ENCODE results near the gene HLA-DMA.
"Not testable (repeated sequence)": the region's sequence is repeated elsewhere in the genome, so short reads cannot be mapped to it uniquely, and the experiment has no call there.

HLA-DMA gene

DNA sequence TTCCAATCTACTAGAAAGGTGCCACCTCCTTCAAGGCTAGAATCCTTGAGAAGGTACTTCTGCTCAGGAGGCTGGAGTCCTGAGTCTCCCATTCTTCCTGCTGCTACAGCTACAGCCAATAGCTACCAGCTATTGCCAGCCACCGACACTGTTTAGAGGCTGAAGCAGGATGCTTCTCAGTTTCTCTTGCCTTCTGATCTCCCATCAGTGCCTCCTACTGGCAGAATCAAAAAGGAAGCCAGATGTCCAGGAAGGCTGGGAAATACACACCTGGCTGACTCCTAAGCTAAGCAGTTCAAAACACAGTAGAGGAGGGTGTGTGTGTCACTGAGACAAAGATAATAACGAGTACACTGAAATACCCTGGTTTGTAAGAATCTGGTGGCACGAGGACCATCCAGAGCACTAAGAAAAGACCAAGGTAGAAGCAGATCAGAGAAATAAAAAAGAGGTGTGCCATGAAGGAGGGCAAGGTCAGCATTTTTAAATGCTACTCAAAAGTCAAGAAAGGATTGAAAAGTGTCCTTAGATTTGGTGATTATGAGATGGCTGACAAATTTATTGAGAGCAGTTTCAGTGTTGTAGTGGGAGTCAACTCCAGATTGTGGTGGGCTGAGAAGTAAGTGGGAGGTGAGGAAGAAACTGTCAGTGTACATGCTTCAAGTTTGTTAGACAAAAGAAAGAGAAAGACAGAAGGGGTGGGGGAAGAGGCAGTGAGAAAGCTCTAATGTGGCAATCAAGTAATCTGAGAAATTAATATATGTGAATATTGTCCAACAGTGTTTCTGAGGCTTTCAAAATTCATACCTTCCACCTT is 2.3 kb upstream of the HLA-DMA start:
- DNase-seq (ENCODE audit: low spot score) = no peak

DNA sequence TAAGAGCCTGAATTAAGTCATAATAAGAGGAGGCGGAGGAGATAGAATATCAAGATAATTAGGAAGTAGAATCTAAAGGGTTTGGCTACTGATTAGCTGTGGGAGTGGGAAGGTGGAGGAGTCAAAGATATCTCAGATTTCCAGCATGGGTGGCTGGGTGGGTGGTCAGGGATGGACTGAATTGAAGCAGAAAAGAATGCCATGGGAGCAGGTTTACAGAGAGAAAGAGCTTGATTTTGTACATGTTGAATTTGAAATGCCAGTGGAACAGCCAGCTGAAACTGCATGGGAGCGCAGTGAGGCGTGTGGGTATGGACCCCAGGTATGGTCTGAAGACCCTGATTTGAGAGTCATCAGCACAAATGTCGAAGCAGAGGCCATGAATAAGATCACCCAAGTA is 1.4 kb upstream of the HLA-DMA start:
- DNase-seq (ENCODE audit: low spot score) = no peak

DNA sequence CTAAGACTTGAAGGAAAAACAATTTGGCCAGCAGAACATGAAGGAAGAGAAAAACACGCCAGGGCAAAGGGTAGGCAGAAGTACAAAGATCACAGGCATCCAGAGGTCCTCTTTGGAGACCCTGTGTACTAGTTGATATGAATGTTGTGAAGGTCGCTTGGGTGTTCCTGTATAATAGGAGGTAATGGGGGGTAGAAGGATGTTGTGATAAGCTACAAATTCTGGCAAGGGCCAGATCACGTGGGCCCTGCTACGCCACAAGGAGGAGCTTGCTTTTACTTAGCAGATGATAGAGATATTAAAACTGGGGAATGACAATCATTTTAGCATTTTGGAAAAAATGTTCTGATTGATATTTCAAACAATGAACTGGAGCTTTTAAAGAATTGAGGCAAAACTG is 878 bp upstream of the HLA-DMA start:
- DNase-seq (ENCODE audit: low spot score) = no peak

DNA sequence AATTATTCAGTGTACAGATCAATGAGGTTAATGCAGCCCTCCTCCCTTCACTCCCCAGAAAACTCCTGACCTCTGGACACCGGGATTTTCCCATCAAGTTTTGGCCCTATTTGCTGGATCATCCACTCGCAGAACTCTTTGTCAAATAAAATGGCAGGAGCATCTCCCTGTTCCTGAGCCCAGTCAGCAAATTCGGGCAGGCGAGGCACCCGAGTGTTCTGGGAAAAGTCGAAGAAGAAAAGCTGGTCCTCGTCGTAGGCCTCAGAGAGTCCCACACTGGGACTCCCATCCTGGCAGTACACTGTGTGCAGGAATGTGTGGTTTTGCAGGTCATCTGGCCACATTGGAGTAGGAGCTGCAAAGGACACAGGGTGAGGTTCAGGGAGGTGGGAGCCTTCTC is 2.4 kb downstream of the HLA-DMA start:
- no peak for DNase-seq (ENCODE audit: low spot score)

DNA sequence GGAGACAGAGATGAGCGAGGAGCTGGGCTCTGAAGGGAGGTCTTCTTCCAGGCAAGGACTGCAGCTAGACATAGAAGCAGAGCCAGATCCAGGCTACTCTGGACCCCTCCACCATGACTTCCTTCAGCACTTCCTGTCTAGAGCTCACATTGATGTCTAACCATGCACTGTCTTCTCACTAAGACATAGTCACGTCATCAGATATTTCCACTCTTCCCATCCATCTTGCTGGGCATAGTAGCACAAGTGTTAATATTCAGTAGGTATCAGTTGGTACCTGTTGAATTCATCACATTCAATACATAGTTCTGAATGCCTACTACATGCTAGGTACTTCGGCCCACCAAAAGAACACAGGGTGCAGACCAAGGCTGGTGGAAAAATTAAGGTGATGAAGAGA is 2.9 kb downstream of the HLA-DMA start:
- no peak for DNase-seq (ENCODE audit: low spot score)

DNA sequence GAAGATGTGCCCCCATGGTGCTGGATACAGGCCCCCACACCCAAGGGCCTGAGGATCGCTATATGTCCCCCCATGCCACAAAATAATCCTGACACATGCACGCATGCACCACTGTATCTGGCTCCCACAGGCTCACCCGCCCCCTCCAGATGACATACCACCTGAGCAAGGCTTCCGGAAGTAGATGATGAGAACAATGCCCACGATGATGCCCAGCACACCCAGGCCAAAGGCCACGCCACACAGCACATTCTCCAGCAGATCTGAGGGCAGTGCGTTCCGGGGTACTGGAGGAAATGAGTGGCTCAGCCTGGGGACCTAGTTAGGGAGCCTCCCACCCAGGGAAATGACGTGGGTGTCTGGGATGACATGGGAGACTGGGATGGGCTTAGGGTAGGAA is 3.8 kb downstream of the HLA-DMA start:
- DNase-seq (ENCODE audit: low spot score) = no peak

DNA sequence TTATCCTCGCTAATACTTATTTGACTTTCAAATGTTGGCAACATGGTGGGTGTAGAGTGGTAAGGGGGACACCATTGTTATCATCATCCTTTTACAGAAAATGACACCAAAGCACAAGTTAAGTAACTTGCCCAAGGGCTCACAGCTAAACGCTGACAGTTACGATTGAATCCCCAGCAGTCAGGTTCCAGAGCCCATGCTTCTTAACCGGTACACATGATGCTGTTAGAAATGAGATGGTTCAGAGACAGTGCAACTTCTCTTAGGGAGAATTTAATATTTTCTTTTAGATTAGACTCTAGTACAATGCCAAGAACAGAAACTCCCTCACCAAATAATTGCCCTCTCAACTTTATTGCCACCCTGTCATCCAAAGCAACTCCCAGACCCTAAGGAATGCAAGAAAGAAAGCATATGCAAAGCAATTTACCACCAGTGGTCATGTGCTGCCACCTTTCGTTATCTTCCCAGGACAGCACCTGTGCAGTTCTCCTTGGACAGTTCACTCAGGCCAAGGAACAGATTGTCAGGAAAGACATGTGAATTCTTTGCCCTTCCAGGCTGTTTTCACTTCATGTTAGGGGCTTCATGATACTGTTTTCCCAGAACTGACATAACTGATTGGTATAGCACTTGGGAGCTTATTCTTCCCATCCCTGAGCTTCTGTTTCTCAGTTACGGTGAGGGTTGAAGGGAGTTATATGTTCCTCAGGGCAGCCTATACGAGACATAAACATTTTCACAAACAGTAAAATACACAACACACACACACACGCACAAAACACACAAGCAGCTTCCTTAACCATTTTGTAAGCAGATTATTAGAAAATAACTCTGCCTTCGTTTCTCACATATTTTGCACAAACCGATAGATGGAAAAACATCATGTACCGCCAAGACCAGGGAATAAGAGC is 5.1 kb downstream of the HLA-DMA start:
- no peak for DNase-seq (ENCODE audit: low spot score)

DNA sequence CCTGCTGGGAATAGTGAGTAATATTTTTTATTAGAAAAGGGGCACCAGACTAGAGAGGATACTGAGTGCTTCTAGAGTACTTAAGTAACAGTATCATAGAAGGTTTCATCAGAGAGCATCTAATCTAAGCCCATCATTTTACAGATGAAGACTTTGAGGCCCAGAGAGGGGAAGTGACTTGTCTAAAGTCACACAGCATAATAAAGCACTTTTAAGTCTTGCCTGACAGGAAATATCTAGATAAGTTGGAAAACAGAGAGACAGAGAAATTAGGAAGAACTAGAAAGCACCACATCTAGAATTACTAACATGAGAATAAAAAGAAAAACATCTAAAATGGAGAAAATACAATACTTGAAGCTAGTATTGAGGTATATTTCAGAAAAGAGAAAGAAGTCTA is 6.0 kb downstream of the HLA-DMA start:
- DNase-seq (ENCODE audit: low spot score) = no peak

DNA sequence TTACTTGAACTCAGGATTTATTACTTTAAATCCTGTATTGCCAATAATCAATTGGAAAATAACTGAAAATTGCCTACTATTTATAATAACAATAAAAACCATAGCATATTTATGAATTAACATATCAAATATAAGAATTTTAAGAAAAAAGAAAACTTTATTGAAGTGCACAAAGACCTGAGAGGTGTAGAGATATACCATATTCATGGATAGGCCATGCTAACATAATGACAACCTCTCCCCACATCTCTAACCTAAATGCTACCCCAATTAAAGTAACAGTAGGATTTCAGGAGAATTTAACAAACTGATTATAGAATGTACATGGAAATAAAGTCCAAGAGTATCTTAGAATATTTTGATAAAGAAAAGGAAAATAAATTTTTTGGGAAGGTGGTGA is 6.9 kb downstream of the HLA-DMA start:
- no peak for DNase-seq (ENCODE audit: low spot score)

DNA sequence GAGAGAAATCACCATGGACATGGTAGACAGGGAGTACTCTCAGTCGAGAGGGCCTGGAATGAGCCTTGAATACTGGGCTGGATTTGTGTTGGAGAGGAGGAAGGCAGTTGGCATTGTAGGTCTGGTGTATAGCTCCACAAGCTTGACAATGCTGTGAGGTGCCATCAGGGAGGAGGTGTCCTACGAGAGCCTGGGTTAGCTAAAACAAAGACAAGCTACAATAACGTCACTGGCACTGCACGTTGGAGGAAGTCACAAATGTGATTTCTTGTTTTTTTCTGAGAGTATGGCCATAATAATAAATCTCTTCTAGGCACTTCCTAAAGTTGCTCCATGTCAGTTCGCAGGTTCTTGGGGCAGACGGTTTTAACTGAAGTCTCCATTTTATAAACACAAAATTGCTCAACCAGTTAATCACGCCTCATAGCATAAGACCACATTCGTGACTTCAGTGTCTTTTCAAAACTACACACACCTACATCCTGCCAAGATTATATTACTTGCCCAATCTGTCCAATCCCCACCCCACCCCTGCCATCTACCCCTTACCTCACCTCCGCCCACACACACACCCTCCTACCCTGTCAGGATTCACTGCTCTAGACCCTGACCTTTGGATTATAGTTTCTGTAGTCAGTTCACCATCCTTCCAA is 7.7 kb downstream of the HLA-DMA start:
- no peak for DNase-seq (ENCODE audit: low spot score)

DNA sequence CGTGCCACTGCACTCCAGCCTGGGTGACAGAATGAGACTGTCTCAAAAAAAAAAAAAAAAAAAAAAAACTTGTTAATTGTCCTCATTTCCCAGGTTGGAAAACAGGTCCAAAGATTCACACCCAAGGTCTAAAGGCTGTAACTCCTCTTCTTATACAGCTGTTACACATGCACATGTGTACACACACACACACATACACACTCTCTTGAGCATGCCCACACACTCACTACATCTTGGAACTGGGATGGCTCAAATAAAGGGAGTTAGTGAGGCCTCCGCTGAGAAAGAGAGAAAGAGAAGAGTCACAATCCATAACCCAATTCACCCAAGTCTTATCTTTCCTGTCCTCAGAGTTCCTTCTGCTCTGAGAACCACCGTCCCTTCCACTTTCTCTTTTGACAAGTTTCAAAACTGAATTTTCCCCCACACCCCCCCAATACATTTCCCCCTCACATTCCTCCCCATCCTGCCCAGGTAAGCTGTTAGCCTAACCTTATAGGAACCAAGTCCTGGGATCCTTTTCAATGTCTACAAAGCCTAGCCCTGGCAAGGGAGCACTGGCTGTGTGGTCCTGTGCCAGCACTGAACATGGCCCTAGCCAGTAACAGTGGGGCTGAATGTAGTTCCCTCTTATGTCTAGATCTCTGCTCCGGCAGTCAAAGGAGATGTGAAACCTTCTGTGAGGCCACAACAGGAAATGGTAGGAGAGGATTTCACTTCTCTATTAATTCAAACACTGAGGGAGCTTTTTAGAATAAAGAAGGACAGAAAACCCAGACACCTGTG is 8.8 kb downstream of the HLA-DMA start:
- no peak for DNase-seq (ENCODE audit: low spot score)

DNA sequence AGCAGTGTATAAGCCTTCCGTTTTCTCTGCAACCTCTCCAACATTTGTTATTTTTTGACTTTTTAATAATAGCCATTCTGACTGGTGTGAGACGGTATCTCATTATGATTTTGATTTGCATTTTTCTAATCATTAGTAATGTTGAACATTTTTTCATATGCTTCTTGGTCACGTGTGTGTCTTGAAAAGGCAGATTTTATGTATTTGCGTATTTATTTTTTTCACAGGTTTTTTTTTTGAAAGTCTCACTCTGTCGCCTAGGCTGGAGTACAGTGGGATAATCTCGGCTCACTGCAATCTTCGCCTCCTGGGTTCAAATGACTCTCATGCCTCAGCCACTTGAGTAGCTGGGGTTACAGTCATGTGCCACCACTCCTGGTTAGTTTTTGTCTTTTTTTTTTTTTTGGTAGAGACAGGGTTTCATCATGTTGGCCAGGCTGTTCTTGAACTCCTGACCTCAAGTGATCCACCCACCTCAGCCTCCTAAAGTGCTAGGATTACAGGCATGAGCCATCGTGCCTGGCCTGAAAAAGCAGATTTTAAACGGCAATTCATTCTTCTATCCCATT is 10.3 kb downstream of the HLA-DMA start:
- DNase-seq (ENCODE audit: low spot score) = not testable (repeated sequence)

DNA sequence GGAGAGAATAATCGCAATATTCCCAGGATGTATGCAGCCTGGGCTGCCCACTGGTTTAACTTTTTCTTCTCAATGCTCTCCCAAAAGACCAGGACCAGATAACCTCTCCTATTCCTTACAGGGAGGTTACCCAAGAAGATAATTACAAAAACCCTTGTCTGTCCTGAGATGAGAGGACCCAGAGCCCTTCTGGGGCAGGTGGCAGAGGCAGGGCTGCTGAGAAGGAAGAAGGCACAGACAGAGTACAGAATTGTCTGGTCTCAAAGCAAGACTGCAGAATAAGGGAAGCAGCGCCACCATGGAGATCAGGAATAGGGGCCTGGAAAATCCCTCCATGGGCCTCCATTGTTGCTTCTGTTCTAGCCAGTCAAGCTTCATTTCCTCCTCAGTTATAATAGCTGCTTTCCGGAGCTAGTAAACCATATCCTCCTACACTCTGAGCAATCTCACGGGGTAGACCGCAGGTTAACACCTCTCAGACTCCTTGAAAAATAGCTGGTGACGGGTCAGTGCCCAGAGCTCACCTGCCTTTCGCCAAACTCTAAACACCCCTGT is 11.6 kb downstream of the HLA-DMA start:
- DNase-seq (ENCODE audit: low spot score) = no peak

DNA sequence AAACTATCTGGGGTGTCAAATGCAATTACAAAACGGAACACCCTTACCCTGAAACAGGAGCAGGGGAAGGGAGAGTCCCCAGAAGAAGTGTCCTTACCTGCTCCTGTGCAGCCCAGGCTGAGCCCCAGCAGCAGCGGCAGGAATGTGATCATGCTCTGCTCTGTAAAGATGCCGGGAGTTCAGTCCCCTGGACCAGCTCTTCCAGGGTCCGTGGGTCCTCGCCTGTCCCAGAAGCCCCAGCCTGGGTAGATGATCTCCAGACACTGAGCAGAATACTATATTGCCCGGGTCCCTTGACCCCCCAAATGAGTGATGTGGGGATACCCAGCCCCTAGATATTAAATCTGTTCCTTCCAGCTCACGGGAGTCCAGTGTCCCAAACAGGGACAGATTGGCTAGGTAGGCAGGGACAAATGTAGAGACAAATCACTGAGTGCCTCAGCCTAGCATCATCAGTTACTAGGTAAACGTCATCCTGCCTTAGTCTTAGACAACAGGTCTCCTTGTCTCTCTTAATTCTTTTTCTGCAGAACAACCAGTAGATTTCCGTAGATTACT is 12.2 kb downstream of the HLA-DMA start, which contains the start of gene HLA-DMB:
HLA-DMB (minus strand) TSS at position 373 of the 558 bp plus-strand sequence; CDS start at position 152, 221 bp downstream.
- peak; percentile 57 for DNase-seq (ENCODE audit: low spot score)

DNA sequence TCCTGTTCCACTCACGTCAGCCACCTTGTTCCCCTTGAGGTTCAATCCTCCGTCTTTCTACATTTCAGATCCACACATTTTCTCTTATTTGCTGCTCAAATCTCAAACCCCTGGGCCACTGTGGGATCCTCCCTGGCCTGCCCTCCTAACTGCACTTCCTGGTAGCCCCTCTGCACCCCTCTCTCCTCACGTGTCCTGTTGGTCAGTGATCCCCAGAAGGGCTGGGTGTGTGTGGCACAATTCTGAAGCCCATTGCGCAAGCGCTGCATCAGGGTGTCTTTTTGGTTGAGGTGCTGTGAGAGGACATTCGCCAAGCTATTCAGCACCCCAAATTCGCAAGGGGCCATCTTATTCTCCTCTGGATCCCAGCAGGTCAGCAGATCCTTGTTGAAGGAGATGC is 14.4 kb downstream of the HLA-DMA start:
- no peak for DNase-seq (ENCODE audit: low spot score)

DNA sequence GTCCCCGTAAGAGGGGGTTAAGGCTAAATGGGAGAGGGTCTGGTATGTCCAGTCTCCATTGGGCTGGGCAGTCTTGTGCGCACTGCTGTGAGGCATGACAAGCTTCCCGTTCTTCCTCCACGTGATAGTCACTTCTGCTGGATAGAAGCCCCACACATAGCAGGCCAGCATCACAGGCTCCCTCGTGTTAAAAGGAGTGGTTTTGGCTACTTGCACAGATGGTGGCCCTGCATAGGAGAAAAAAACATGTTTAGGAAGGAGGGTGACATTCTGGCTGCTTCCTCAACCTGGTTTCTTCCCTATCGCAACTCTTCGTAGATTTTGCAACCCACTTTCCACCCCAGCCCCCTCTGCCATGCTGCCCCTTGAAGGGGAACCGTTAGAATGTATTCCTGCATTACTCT is 15.7 kb downstream of the HLA-DMA start:
- DNase-seq (ENCODE audit: low spot score) = no peak

DNA sequence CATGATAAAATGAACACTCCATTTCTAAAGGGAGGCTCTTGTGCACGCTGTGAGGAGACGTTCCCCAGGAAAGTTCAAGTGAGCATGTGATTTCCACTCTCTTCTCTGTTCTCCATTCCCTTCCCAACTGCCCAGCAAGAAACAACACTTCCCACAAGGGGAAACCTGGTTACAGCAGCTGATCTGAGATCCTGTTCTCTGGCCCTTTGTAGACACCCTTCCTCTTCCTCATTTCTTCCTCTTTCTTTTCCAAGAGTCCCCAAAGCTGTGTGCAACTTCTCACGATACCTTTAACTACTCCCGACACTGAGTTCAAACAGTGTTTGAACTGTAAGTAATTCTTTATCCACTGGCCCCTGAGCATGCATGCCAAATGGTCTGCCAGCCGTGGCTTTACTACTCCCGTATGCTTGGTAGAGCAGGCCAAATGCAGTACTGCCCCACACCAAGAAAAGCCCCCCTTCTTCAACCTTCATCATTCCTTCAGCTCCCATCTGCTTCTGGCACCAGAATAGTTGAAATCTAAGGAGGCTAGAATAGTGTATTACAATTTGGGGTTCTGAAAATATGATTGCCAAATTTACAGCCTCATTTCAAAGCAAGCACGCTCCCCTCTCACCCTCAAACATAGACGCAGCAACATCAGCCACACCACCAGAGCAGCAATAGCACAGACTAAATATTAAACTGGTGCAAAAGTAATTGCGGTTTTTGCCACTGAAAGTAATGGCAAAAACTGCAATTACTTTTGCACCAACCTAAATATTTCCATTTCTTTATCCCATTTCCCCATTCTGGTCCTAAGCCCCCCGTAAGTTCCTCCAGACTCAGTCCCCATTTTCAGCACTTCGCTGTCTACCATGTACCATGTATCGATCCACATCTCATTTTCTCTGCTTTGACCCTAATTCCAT is 16.4 kb downstream of the HLA-DMA start:
- no peak for DNase-seq (ENCODE audit: low spot score)

DNA sequence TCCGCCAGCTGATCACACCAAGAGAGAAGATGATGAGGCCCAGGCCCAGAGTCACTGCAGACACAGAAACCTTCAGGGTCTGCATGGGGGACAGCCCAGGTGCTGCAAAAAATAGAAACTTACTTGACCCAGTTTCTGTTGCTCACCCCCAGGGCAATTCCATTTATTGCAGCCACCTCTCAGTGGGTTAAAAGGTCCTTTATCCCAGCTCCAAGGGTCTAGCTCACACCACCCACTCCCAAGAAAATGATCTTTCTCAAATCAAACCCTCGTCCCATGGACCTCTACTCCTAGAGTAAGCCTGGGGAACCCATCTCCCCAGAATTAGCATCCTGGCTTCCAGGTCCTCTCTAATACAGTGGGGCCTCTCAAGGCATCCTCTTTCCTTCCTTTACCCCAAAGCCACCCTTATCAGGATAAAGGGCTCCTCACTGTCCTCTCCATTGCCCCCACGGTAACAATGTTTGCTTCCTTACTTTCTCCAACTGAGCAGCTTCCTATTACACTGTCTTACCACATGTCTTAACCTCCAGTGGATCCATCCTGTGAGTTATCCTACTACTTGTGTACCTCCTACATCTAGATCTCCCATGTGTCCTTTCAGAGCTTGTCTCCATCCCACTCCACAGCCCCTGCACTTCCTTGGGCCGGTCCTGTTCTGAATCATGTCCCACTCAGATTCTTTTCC is 17.2 kb downstream of the HLA-DMA start:
- no peak for DNase-seq (ENCODE audit: low spot score)

DNA sequence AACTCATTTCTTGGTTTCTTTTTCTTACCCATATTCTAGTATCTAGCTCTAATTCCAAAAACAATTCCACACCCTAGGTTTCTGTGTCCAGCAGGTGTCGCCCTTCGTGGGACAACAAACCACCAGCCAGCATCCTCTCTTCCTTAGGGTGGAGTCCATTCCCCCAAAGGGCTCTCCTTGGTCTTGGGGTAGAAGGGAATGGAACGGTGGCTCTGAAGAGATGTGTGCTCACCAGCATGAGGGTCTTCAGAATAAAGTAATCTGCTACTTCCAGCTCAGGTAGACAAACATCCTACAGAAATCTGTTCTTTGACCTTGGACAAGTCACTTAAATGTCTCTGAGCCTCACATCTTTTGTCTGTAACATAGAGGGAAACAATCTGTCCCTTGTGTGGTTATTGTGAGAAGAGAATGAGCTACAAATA is 19.2 kb downstream of the HLA-DMA start:
- DNase-seq (ENCODE audit: low spot score) = peak; percentile 36

All from HuH-7 (cell line).